Panc1 (cell line): ENCODE data around the gene TRAF4. TPM values are rescaled to one million over a fixed set of nuclear protein-coding genes. Genes with fewer than 3 reads are reported as not detected.
"Not testable (repeated sequence)": the region's sequence is repeated elsewhere in the genome, so short reads cannot be mapped to it uniquely, and the experiment has no call there.

ENCODE experiments used
- ATAC-seq: fragments of 200-7000 bp; cut with Tn5 transposase; 2 replicates; pipeline ENCODE4 v1.9.1; 2020; ENCODE audit warnings: mild to moderate bottlenecking, moderate library complexity
- BruUV-seq: library from RNA; stranded (reverse); fragments of 400-500 nt; replicated peaks from 2 replicates; lab custom pipeline; 2021; lab: Mats Ljungman, UMichigan
- CTCF ChIA-PET: fragments of 300-600 bp; sonication (Branson Sonifier 250); formaldehyde crosslinking; loops from one replicate; lab custom pipeline; 2022; ENCODE audit warnings: antibody characterized with exemption; lab: Charles Lee
- POLR2A ChIA-PET: fragments of 300-600 bp; sonication (Branson Sonifier 250); formaldehyde crosslinking; loops from one replicate; lab custom pipeline; 2022; ENCODE audit warnings: antibody characterized with exemption; lab: Charles Lee
- DNase-seq: peaks from one replicate; pipeline ENCODE4 v3.0.0-alpha.2; 2010; ENCODE audit warnings: low read depth, low spot score
- H3K27ac ChIP-seq: 2 replicates; pipeline ENCODE4 v1.5.1; 2011; ENCODE audit warnings: mild to moderate bottlenecking, low read length, inconsistent platforms
- H3K27me3 ChIP-seq: fragments of 200-500 bp; sonication (Bioruptor generic); 2 replicates; pipeline ENCODE4 v1.6.0; 2014; ENCODE audit warnings: low read length, inconsistent platforms; ENCODE audit not compliant: control insufficient read depth, insufficient read depth
- H3K36me3 ChIP-seq: fragments of 200-500 bp; sonication (Bioruptor generic); 2 replicates; pipeline ENCODE4 v1.5.1; 2014; ENCODE audit warnings: inconsistent platforms, mild to moderate bottlenecking, low read length, moderate library complexity; ENCODE audit not compliant: control insufficient read depth, insufficient read depth
- H3K4me1 ChIP-seq: 2 replicates; pipeline ENCODE4 v1.5.1; 2011; ENCODE audit warnings: inconsistent platforms, mild to moderate bottlenecking, low read length, moderate library complexity; ENCODE audit not compliant: control insufficient read depth, insufficient read depth
- H3K4me3 ChIP-seq, 2 experiments: 2 replicates each; pipeline ENCODE4 v1.5.1; 2011 to 2012; ENCODE audit warnings: low read depth in 2 of 2, low read length in 2 of 2, mild to moderate bottlenecking in 2 of 2, inconsistent platforms in 1 of 2, moderate library complexity in 1 of 2
- H3K9me3 ChIP-seq: fragments of 200-500 bp; sonication (Bioruptor generic); 2 replicates; pipeline ENCODE4 v1.5.1; 2014; ENCODE audit warnings: low read depth, mild to moderate bottlenecking, inconsistent platforms, low read length, moderate library complexity; ENCODE audit not compliant: control insufficient read depth, insufficient read depth
- POLR2AphosphoS5 ChIP-seq: IDR thresholded peaks from 2 replicates; pipeline ENCODE4 v1.6.1; 2012; ENCODE audit warnings: mild to moderate bottlenecking, low read depth, low read length, moderate library complexity
- SIN3A ChIP-seq: IDR thresholded peaks from 2 replicates; pipeline ENCODE4 v1.6.1; 2012; ENCODE audit warnings: low read depth, mild to moderate bottlenecking, low read length, moderate library complexity, borderline replicate concordance; ENCODE audit not compliant: insufficient read depth
- TCF7L2 ChIP-seq: IDR thresholded peaks from 2 replicates; pipeline ENCODE4 v1.6.1; 2011; ENCODE audit warnings: mild to moderate bottlenecking, low read depth, low read length, inconsistent platforms
- in situ Hi-C: cut with HindIII; loops from 2 replicates; pipeline ENCODE4 v1.10.0; 2016; ENCODE audit warnings: low sequenced_read_pairs, low pct_unique_long_range_greater_than_20kb
- intact Hi-C: fragments of 100-400 bp; cut with micrococcal nuclease; formaldehyde crosslinking; loops from one replicate; pipeline ENCODE4 v1.10.0; 2022; ENCODE audit not compliant: unreplicated experiment
- total RNA-seq: library from RNA; stranded (reverse); gene quantifications from one replicate; pipeline ENCODE4 v1.2.1, GENCODE V29; 2021; ENCODE audit not compliant: unreplicated experiment
- TF ChIP-seq, protein P1 (sequence below): fragments of 450-650 bp; IDR thresholded peaks from 2 replicates; pipeline ENCODE4 v1.5.1; 2017; ENCODE audit warnings: mild to moderate bottlenecking
- TF ChIP-seq, protein P2 (sequence below), 2 experiments: IDR thresholded peaks; 2 replicates each; pipeline ENCODE4 v1.6.1; 2011 to 2012; ENCODE audit warnings: low read depth in 2 of 2, control low read depth in 1 of 2, low read length in 1 of 2, mild to moderate bottlenecking in 1 of 2, moderate library complexity in 1 of 2; ENCODE audit not compliant: insufficient read depth in 1 of 2

The TRAF4 gene
- total RNA-seq, 1 experiment from 2014 or later = 108 TPM

DNA sequence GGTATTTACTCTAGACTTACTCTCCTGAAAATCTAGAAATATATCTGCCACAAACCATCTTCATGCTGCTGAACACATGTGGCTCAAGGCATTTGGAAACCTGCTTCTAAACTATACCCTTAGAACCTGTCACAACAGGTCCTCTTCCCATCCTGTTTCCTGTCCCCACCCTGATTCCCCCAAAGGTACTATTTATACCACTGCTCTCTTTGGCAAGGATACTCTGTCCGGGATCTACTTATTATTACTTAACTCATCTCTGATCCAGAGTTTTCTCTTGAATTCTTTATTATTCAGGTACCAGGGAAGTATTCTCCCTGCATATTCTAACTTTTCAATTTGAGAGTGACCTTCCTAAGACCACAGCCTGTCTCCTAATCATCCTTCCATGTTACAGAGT, 33.4 kb downstream of the TRAF4 start:
- Histone ChIP-seq H3K9me3 (no peaks in the 10 kb centered on the region), H3K36me3 (no peaks in the 10 kb centered on the region), H3K4me3 (no peak overlapping the region), H3K27ac (no peak overlapping the region), H3K4me1 (no peaks in the 10 kb centered on the region), H3K27me3 (no peaks in the 10 kb centered on the region)
- no peak for DNase-seq
- ChIA-PET CTCF (no interaction called here), POLR2A (no interaction called here)
- BruUV-seq = no TSS peak
- intact Hi-C loops (no loop called here), in situ Hi-C loops (no loop called here)
- ATAC-seq = no peak
- TF ChIP-seq, protein P1, sequence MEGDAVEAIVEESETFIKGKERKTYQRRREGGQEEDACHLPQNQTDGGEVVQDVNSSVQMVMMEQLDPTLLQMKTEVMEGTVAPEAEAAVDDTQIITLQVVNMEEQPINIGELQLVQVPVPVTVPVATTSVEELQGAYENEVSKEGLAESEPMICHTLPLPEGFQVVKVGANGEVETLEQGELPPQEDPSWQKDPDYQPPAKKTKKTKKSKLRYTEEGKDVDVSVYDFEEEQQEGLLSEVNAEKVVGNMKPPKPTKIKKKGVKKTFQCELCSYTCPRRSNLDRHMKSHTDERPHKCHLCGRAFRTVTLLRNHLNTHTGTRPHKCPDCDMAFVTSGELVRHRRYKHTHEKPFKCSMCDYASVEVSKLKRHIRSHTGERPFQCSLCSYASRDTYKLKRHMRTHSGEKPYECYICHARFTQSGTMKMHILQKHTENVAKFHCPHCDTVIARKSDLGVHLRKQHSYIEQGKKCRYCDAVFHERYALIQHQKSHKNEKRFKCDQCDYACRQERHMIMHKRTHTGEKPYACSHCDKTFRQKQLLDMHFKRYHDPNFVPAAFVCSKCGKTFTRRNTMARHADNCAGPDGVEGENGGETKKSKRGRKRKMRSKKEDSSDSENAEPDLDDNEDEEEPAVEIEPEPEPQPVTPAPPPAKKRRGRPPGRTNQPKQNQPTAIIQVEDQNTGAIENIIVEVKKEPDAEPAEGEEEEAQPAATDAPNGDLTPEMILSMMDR = no peak
- TF ChIP-seq TCF7L2 (no peak), POLR2AphosphoS5 (no peak)

DNA sequence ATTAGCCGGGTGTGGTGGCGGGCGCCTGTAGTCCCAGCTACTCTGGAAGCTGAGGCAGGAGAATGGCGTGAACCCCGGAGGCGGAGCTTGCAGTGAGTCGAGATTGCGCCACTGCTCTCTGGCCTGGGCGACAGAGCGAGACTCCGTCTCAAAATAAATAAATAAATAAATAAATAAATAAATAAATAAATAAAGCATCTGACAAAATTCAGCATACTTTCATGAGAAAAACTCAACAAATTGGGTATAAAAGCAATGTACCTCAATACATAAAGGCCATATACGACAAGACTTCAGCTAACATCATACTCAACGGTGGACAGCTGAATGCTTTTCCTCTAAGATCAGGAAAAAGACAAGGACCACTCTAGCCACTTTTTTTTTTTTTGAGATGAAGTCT, 35.8 kb downstream of the TRAF4 start:
- ATAC-seq, H3K27ac ChIP-seq, H3K27me3 ChIP-seq, CTCF ChIA-PET, BruUV-seq, H3K9me3 ChIP-seq, POLR2A ChIA-PET, H3K4me3 ChIP-seq, H3K36me3 ChIP-seq, DNase-seq, intact Hi-C loops, in situ Hi-C loops, H3K4me1 ChIP-seq: not testable (repeated sequence)

DNA sequence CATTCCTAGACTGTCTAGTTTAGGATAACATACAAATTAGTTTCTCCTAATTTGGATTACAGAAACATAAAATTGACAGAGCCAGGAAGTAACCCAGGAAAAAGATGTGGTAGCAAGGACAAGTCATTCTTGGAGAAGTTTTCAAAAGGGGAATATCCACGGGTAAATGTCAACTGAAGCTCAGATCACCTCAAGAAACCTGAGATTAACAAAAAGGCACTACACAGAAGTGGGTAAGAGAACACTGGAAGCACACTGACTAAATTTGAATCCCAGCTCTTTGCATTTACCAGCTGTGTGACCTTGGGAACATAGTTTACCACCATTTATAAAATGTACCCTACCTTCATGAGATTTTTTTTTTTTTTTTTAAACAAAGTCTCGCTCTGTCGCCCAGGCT, 39.4 kb downstream of the TRAF4 start:
- ChIA-PET POLR2A (no interaction called here), CTCF (interaction anchor here (1.3 kb wide), 1 partner anchor 10 kb away, joined by 4 read pairs; no protein-coding TSS in a partner anchor)
- no peak overlapping the region for H3K27ac ChIP-seq
- H3K4me1 ChIP-seq = no peaks in the 10 kb centered on the region
- no peaks in the 10 kb centered on the region for H3K9me3 ChIP-seq
- in situ Hi-C loops (no loop called here), intact Hi-C loops (no loop called here)
- H3K36me3 ChIP-seq = no peaks in the 10 kb centered on the region
- DNase-seq = no peak
- H3K27me3 ChIP-seq = no peaks in the 10 kb centered on the region
- TF ChIP-seq, protein P1 = no peak
- TF ChIP-seq SIN3A (no peak), POLR2AphosphoS5 (no peak), TCF7L2 (no peak)
- TF ChIP-seq, protein P2, sequence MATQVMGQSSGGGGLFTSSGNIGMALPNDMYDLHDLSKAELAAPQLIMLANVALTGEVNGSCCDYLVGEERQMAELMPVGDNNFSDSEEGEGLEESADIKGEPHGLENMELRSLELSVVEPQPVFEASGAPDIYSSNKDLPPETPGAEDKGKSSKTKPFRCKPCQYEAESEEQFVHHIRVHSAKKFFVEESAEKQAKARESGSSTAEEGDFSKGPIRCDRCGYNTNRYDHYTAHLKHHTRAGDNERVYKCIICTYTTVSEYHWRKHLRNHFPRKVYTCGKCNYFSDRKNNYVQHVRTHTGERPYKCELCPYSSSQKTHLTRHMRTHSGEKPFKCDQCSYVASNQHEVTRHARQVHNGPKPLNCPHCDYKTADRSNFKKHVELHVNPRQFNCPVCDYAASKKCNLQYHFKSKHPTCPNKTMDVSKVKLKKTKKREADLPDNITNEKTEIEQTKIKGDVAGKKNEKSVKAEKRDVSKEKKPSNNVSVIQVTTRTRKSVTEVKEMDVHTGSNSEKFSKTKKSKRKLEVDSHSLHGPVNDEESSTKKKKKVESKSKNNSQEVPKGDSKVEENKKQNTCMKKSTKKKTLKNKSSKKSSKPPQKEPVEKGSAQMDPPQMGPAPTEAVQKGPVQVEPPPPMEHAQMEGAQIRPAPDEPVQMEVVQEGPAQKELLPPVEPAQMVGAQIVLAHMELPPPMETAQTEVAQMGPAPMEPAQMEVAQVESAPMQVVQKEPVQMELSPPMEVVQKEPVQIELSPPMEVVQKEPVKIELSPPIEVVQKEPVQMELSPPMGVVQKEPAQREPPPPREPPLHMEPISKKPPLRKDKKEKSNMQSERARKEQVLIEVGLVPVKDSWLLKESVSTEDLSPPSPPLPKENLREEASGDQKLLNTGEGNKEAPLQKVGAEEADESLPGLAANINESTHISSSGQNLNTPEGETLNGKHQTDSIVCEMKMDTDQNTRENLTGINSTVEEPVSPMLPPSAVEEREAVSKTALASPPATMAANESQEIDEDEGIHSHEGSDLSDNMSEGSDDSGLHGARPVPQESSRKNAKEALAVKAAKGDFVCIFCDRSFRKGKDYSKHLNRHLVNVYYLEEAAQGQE (IDR thresholded peaks at IDR 0.05; ENCODE audit: insufficient read depth in 1 of 2, low read depth in 2 of 2, low read length in 1 of 2) = no peak
- H3K4me3 ChIP-seq = no peak overlapping the region
- no peak for ATAC-seq
- BruUV-seq = no TSS peak
